ENCODE results near the gene CHID1.

CHID1 gene

DNA sequence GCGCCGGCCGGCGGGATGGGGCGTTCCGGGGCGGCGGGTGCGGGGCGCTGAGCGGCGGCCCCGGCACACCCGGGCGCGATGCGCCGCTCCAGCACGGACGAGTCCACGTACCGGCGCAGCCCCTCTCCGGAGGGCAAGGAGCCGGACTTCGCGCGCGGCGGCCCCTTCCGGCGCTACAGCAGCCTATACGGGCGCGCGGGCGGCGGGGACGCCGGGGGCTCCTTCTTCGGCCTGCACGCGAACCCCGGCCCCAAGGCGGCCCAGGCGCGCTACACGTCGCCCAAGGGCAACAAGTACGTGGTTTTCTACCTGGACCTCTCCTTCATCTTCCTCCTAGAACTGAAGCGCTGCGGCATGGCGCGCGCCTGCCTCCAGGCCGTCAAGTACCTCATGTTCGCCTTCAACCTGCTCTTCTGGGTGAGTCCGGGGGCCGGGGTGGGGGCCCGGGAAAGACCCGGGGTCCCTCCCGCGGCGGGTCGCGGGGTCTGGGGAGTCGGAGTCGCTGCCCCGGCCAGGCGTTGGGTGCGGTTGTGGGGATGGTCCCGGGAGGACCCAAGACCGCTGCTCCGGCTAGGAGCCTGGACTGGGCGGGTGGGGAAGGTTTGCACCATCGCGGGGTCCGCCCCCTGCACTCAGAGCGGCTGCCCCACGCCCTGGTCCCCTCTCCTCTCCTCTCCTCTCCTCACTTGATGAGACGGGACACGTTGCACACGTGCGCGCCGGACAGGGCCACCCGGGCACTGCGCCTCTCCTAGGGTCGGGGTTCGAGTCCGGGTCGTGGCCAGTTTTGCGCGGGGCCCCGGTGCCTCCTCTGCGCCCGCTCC is 60.4 kb downstream of the CHID1 start:
- no peak for DNase-seq (ENCODE audit: low read depth)

DNA sequence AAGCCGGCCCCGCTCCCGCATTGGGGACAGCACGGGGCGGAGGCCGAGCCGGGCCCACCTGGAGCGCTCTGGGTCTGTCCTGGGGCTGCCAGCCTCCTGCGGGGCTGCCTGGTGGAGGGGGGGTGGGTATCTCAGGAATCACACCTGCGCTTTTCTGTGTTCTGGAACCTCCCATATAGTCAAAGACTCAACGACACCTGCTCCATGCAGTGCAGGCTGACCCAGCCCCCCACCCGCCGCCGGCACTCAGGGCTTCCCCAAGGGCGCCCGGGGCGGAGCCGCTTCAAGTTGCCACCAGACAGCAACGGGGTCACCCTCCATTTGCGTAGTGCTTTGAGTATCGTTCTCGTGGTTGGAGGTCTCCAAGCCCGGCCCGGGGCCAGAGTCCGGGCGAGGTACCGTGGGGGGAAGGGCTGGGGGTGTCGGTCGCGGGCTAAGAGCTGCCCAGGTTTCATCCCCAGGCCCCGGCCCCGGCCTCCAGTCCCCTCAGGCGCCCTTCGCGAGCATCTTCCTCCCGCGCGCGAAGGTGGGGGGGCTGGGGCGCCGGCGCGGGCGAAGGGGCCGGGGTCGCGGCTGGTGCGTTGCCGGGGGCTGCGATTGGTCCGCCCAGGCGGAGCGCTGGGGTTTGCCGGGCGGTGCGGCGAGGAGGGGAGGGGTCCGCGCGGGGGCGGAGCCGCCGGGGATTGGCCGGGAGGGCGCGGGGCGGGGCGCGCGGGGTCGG is 61.3 kb downstream of the CHID1 start:
- DNase-seq (ENCODE audit: low read depth), result no peak

GRCh38 chr11:848380-848931 is 62.2 kb downstream of the CHID1 start:
- DNase-seq (ENCODE audit: low read depth), result no peak

DNA sequence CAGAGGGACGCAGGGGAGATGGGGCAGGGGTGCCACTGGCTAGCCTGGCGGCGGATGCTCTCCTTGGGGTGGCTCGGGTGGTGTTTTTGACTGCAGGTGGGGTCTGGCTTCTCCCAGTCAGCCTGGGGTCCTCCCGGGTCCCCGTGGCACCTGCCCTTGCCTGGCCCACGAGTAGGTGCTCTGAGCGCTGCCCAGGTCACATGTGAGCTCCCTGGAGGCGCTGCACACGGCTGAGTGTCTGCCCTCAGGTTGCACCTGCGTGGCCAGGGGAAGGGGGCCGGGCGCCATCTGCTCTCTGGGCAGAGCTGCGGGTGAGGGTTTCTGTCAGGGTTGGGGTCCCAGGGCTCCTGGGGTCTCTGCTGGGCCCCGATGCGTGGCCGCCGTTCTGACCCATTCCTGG is 62.7 kb downstream of the CHID1 start:
- DNase-seq (ENCODE audit: low read depth), result no peak

DNA sequence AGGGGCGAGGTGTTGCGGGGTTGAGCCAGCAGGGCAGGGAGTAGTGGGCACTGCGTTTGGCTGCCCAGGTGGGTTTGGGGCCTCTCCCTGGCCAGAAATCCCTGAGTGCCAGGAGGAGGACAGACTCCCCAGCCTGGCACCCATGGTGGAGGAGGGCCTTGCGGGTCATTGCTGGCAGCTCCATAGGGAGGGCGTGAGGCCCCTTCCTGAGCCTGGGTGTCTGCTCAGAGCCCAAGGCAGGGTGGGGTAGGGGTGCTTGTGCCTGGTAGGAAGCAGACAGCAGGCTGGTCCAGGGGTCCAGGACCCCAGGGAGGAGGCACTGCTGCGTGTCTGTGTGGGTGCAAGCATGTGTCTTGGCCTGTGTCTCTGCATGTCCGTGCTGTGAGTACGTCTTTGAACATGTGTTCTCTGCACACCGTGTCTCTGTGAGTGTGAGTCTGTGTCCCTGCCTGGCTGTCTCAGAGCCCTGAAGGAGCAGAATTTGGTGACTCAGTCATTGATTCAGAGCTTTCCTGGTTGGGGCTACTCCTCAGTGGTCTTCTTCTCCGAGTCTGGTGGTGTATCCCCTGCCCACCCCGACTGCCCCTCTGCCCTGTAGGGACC is 64.0 kb downstream of the CHID1 start:
- DNase-seq (ENCODE audit: low read depth), result no peak

GRCh38 chr11:845872-846495 is 64.6 kb downstream of the CHID1 start:
- peak; percentile 56 for DNase-seq (ENCODE audit: low read depth)

DNA sequence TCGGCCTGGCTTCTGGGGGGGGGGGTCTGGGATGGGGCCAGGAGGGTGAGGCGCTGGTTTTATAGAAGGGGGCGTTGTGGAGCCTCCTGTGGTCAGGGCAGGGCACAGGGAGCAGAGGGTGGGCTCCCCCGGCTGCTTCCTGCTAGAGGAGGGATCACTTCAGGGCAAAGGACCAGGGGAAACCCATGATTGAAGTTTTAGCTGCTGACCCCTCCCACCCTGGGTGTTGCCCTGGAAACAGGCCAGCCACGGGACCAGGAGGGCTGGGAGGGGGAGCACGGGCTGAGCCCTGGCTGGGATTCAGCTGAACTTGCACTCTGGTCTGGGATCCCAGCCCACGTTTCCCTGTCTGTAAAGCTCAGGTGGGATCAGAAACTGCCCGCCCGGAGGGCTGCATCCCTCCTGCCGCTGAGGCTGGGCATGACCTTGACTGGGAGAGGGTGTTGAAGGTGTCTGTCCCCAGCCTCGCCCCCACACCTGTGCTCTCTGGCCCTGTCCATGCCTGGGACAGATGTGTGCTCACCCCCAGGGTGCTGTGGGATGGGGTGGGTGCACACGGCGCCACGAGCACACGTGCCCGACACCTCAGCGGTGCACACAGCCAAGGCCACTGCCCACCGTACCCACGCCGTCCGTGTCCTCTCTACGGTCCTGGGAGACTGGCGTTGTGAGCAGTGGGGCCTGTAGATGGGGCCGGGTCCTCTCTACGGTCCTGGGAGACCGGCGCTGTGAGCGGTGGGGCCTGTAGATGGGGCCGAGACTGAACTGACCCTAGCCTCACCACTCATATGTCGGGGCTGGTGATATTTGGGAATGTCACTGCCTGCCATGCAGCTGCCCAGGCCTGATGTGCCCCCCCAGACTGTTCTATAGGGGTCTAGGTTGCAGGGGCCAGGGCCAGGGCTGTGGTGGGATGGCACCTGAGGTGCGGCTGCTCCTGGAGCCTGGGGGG is 65.6 kb downstream of the CHID1 start:
- DNase-seq (ENCODE audit: low read depth), result peak; percentile 98

- peak; percentile 97 for DNase-seq (ENCODE audit: low read depth)
Measured at GRCh38 chr11:843818-844692, 66.6 kb downstream of the CHID1 start.

DNA sequence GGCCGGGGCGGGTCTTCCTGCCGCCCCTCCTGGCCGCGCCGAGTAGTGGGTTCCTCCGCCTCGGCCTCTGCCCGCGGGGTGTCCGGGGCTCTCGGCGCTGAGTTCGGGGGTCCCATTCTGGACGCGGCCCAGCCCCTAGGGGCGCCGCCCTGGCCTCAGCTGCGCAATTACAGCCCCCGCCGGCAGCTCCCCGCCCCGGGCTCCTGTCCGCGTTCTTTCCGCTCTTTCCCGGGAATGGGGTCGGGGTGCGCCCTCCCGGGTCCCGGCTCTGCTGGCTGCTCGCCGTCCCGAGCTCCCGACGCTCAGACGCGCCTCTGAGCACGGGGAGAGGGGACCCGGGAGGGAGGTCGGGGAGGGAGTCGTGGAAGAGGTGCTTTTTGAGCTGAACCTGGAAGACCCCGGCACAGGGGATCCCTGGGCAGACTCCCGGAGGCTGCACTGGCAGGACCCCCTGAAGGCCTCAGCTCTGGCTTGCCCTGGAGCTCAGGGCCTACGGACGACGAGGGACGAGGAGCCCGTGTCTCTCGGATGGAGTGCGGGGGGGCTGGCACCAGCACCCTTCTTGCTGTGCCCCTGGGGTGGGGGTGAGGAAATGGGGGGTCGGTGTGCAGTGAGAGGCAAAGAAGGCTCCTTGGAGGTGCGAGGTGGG is 67.4 kb downstream of the CHID1 start:
- no peak for DNase-seq (ENCODE audit: low read depth)

DNA sequence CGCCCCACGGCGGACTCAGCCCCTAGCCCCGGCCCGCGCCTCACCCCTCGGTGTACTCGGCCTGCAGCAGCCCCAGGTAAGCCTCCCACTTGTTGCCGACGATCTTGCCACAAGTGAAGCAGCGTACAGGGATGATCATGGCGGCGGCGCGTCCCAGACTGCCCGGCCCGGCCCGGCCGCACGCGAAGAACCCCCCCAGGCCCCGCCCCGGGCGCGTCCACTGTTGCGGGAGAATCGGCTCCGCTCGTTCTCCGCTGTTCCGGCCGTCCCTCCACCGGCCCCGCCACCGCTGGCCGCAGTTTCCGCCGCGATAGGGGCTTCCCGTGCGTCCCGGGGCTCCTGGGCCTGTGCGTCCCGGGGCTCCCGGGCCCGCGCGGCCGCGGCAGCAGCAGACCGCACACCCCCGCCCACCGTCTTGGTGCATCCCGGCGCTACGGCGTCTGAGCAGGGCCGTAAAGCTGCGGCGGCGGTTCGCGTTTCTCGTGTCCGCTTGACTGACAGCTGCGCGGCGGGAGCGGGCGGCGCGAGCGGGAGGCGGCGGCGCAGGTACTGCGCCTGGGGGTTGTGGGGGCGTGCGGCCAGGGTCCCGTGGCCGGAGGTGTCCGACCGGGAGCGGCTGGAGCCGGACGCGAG is 68.1 kb downstream of the CHID1 start, which contains the start of the genes POLR2L and TSPAN4:
TSS of gene POLR2L (minus strand) at position 160 of the 633 bp plus-strand sequence. CDS start at position 139, 21 bp downstream.
TSS of gene TSPAN4 (plus strand) at position 483 of the 633 bp plus-strand sequence. CDS start 7,453 bp downstream, outside the sequence.
- DNase-seq (ENCODE audit: low read depth), result peak; percentile 71

- no peak for DNase-seq (ENCODE audit: low read depth)
Measured at GRCh38 chr11:841981-842369, 68.6 kb downstream of the CHID1 start.

DNA sequence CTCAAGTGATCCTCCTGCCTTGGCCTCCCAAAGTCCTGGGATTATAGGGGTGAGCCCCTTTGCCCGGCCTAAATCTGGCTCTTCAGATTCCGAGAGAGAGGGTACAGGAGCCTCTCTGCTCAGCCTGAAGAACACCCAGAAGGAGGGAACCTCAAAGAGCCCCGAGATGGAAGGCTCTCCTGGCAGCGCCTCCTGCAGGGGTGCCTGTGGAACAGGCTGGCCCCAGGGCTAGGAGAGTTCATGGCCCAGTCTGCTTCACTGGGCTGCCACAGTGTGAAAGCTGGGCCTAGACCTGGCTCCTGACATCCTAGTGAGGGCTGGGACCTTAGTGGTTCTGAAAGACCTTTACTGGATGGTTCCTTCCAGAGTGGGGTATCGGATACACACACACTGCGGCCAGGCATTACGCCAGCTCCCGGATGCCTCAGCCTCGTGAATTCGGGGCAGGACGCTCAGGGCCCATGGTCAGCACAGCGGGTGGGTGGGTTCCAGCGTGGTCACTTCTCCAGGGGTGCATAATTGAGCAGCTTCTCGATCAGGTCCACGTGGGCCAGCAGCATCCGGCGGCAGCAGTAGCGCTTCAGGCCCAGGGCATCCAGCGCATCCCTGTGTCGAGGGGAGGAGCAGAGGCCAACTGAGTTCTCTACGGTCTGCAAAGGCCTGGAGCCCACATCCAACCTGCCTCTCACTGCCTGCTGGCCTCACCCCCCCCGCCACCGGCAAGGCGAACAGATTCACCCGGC is 70.6 kb downstream of the CHID1 start:
- DNase-seq (ENCODE audit: low read depth), result no peak

DNA sequence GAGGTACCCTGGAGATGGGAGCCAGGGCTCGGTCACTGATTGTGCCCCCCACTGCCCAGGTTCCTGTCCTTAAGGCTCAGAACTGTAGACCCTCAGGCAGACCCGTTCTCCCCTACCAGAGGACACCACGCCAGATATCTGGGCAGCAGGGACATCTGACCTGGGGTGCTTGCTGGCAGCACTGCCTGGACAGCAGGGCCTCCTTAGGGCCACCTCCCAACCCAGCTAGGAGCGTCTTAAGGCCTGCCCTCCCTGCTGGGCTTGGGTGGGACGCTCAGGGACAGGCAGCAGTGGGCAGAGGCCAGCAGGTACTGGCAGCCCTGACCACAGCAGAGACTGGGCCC is 71.4 kb downstream of the CHID1 start:
- DNase-seq (ENCODE audit: low read depth), result no peak

- DNase-seq (ENCODE audit: low read depth), result no peak
Measured at GRCh38 chr11:838441-839279, 72.0 kb downstream of the CHID1 start.

- no peak for DNase-seq (ENCODE audit: low read depth)
Measured at GRCh38 chr11:837990-838307, 72.7 kb downstream of the CHID1 start.

GRCh38 chr11:837189-837989 is 73.2 kb downstream of the CHID1 start:
- DNase-seq (ENCODE audit: low read depth), result no peak

- DNase-seq (ENCODE audit: low read depth), result no peak
Measured at GRCh38 chr11:836700-837099, 73.9 kb downstream of the CHID1 start.
